ENCODE measurements around the gene STON2.

Gene STON2

DNA sequence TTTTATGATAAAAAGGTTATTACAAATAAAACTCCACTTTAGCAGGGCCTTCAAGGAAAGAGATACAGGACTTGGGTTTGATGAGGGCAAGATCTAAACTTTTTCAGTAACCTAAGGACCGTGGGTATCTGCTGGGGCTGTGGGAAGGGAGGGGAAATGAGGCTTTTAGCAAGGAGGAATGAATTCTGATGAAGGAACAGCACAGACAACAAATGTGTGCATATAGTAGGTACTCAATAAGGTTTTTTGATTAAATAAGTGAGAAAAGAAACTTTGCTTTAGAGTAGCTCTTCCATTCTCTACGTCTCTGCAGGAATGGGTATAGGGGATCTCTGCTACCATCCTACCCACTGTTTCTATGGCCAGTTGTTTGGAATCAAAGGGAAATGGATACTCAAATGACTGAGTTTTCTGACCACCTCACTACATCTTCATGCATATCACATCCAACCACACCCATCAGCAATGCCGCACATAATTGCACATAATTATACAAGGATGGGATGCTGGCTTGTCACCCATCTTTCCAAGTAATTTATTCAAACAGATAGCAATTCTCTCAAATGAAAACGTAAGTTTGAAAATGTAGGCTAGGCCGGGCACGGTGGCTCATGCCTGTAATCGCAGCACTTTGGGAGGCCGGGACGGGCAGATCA lies 119.9 kb downstream of the STON2 start:
- DNase-seq (ENCODE audit: low read depth): no peak
- TF ChIP-seq, protein P1, sequence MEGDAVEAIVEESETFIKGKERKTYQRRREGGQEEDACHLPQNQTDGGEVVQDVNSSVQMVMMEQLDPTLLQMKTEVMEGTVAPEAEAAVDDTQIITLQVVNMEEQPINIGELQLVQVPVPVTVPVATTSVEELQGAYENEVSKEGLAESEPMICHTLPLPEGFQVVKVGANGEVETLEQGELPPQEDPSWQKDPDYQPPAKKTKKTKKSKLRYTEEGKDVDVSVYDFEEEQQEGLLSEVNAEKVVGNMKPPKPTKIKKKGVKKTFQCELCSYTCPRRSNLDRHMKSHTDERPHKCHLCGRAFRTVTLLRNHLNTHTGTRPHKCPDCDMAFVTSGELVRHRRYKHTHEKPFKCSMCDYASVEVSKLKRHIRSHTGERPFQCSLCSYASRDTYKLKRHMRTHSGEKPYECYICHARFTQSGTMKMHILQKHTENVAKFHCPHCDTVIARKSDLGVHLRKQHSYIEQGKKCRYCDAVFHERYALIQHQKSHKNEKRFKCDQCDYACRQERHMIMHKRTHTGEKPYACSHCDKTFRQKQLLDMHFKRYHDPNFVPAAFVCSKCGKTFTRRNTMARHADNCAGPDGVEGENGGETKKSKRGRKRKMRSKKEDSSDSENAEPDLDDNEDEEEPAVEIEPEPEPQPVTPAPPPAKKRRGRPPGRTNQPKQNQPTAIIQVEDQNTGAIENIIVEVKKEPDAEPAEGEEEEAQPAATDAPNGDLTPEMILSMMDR (conservative IDR thresholded peaks at IDR 0.05; ENCODE audit: low read length): no peak

GRCh38 chr14:81277096-81277495 lies 123.0 kb downstream of the STON2 start:
- TF ChIP-seq, protein P1 (conservative IDR thresholded peaks at IDR 0.05; ENCODE audit: low read length): no peak
- no peak for DNase-seq (ENCODE audit: low read depth)
- no peak overlapping the region for H3K4me3 ChIP-seq (ENCODE audit: low read length)

More for the DNA sequence above, 119.9 kb downstream of the STON2 start:
- no peak overlapping the region for H3K4me3 ChIP-seq (ENCODE audit: low read length)

GRCh38 chr14:81276073-81277069 lies 123.8 kb downstream of the STON2 start:
- DNase-seq (ENCODE audit: low read depth): no peak
- TF ChIP-seq, protein P1 (conservative IDR thresholded peaks at IDR 0.05; ENCODE audit: low read length): no peak
- no peak overlapping the region for H3K4me3 ChIP-seq (ENCODE audit: low read length)

DNA sequence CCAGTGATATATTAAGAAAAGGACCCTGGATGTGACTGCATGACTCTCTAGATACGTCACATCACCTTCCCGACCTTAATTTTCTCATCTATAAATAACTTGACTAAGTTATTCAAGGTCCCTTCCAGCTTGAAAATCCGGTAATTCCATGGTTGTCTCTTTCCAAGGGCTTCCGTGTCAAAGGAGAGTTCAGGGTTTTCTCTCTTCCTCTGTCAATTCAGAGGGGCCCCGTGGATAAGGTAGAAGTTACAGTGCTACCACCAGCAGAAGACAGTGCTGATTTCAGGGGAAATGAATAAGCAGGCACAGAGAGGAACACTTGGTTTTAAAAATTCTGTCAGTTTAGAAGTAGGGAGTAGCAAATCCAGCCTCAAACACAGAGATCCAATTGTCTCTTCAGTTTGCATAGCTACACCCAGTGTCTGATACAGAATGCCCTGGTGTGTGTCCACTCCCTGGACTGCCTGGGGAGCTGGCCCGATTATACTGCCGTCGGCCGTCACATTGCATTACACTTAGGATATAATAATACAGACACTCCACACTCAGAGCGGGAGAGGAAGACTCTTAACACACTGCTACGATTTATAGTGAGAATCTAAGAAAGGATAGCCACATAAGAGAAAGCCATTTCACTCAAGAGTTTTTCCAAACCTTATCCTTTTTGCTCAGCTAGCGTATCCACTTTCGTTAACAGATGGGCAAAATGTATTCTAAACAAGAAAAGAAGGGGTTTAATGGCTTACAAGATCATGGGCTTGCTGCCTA lies 124.6 kb downstream of the STON2 start:
- no peak overlapping the region for H3K4me3 ChIP-seq (ENCODE audit: low read length)
- TF ChIP-seq, protein P1 (conservative IDR thresholded peaks at IDR 0.05; ENCODE audit: low read length): no peak
- DNase-seq (ENCODE audit: low read depth): no peak

GRCh38 chr14:81273961-81274575 lies 126.1 kb downstream of the STON2 start:
- DNase-seq (ENCODE audit: low read depth): no peak
- no peak overlapping the region for H3K4me3 ChIP-seq (ENCODE audit: low read length)
- TF ChIP-seq, protein P1 (conservative IDR thresholded peaks at IDR 0.05; ENCODE audit: low read length): no peak

- no peak overlapping the region for H3K4me3 ChIP-seq (ENCODE audit: low read length)
- DNase-seq (ENCODE audit: low read depth): no peak
- TF ChIP-seq, protein P1 (conservative IDR thresholded peaks at IDR 0.05; ENCODE audit: low read length): no peak
Observed at GRCh38 chr14:81273521-81273920, 126.6 kb downstream of the STON2 start.
